GM12892 (cell line): ENCODE results near the gene CDH23.

Experiments
- DNase-seq: peaks from one replicate; pipeline ENCODE4 v3.0.0; 2011; ENCODE audit not compliant: insufficient read length
- FAIRE-seq: peaks from 2 replicates; lab custom pipeline; 2011; peaks lifted over from hg19 to GRCh38; lab: Jason Lieb, UNC
- POLR2A ChIP-seq: IDR thresholded peaks from 2 replicates; pipeline ENCODE4 v1.6.1; 2011; ENCODE audit warnings: low read depth, low read length, control low read depth
- POLR2AphosphoS5 ChIP-seq: IDR thresholded peaks from 2 replicates; pipeline ENCODE4 v1.6.1; 2011; ENCODE audit warnings: low read depth, low read length, control low read depth
- TAF1 ChIP-seq: IDR thresholded peaks from 2 replicates; pipeline ENCODE4 v1.6.1; 2011; ENCODE audit warnings: low read depth, mild to moderate bottlenecking, control low read depth, low read length, borderline replicate concordance

Gene CDH23

GRCh38 chr10:71729161-71729636 lies 332.5 kb downstream of the CDH23 start:
- no peak for FAIRE-seq

GRCh38 chr10:71731791-71732190 lies 335.1 kb downstream of the CDH23 start:
- FAIRE-seq (no peak), DNase-seq (no peak)
- no peak for TF ChIP-seq POLR2A
- TF ChIP-seq TAF1, result no peak
- no peak for TF ChIP-seq POLR2AphosphoS5

More at GRCh38 chr10:71729161-71729636, 332.5 kb downstream of the CDH23 start:
- TF ChIP-seq TAF1, result no peak
- no peak for TF ChIP-seq POLR2AphosphoS5
- no peak for TF ChIP-seq POLR2A
- DNase-seq, result no peak

- DNase-seq (no peak), FAIRE-seq (no peak)
- TF ChIP-seq TAF1 (no peak), POLR2AphosphoS5 (no peak), POLR2A (no peak)
Observed at GRCh38 chr10:71734797-71735196, 338.1 kb downstream of the CDH23 start.

- no peak for TF ChIP-seq TAF1
- no peak for TF ChIP-seq POLR2AphosphoS5
- no peak for TF ChIP-seq POLR2A
- DNase-seq, result peak; percentile 54
- no peak for FAIRE-seq
Observed at GRCh38 chr10:71735709-71736569, 339.2 kb downstream of the CDH23 start.

GRCh38 chr10:71736570-71736952 lies 339.8 kb downstream of the CDH23 start:
- FAIRE-seq (peak; percentile 30), DNase-seq (no peak)
- TF ChIP-seq POLR2AphosphoS5, result no peak
- TF ChIP-seq TAF1, result no peak
- TF ChIP-seq POLR2A, result no peak

GRCh38 chr10:71737001-71737833 lies 340.5 kb downstream of the CDH23 start:
- TF ChIP-seq POLR2A (no peak), TAF1 (no peak), POLR2AphosphoS5 (no peak)
- FAIRE-seq (no peak), DNase-seq (no peak)

GRCh38 chr10:71737834-71738197 lies 341.1 kb downstream of the CDH23 start:
- DNase-seq (no peak), FAIRE-seq (no peak)
- TF ChIP-seq TAF1 (no peak), POLR2A (no peak), POLR2AphosphoS5 (no peak)

- TF ChIP-seq TAF1, result no peak
- no peak for TF ChIP-seq POLR2AphosphoS5
- FAIRE-seq (no peak), DNase-seq (no peak)
Observed at GRCh38 chr10:71739358-71739900, 342.7 kb downstream of the CDH23 start.

- TF ChIP-seq POLR2A (no peak), POLR2AphosphoS5 (no peak), TAF1 (no peak)
- FAIRE-seq (no peak), DNase-seq (no peak)
Observed at GRCh38 chr10:71740069-71740653, 343.4 kb downstream of the CDH23 start.

- DNase-seq, result no peak
- FAIRE-seq, result no peak
- no peak for TF ChIP-seq TAF1
- no peak for TF ChIP-seq POLR2A
- no peak for TF ChIP-seq POLR2AphosphoS5
Observed at GRCh38 chr10:71741029-71741428, 344.3 kb downstream of the CDH23 start.

- TF ChIP-seq POLR2AphosphoS5, result no peak
- TF ChIP-seq TAF1, result no peak
- no peak for TF ChIP-seq POLR2A
- DNase-seq, result no peak
- FAIRE-seq, result no peak
Observed at GRCh38 chr10:71741671-71742070, 345.0 kb downstream of the CDH23 start.
